Measurements from ENCODE around the gene KRT72.

- TF ChIP-seq CTCF (IDR thresholded peaks at IDR 0.05) (no peak), POLR2A (IDR thresholded peaks at IDR 0.05) (no peak)
Measured at GRCh38 chr12:52630008-52630500, 28.8 kb upstream of the KRT72 start.
